B cell (primary cell): ENCODE results near the gene MRM2. TPM values are rescaled to one million over a fixed set of nuclear protein-coding genes. Genes with fewer than 3 reads are reported as not detected.
A peak's percentile ranks its signal among the peaks of the same experiment; 100 is the strongest.

Experiments
- ATAC-seq: fragments of 200-7000 bp; cut with Tn5 transposase; one replicate; pipeline ENCODE4 v1.10.0; 2021; ENCODE audit warnings: low read depth, mild to moderate bottlenecking, moderate number of reproducible peaks, moderate library complexity
- CTCF ChIA-PET: fragments of 350-600 bp; sonication (Branson Sonifier 250); formaldehyde crosslinking; loops from one replicate; lab custom pipeline; 2021; ENCODE audit warnings: antibody characterized with exemption, inconsistent platforms; lab: Charles Lee
- POLR2A ChIA-PET: fragments of 350-600 bp; sonication (Branson Sonifier 250); formaldehyde crosslinking; loops from one replicate; lab custom pipeline; 2021; ENCODE audit warnings: antibody characterized with exemption; lab: Charles Lee
- DNase-seq: peaks from one replicate; pipeline ENCODE4 v3.0.0; 2013
- H2AFZ ChIP-seq: 2 replicates; pipeline ENCODE4 v1.6.1; 2012; ENCODE audit warnings: mild to moderate bottlenecking, low read depth, low read length; ENCODE audit not compliant: insufficient read depth, poor library complexity, severe bottlenecking
- H3K27ac ChIP-seq, 2 donors: 1 replicate in 1 of 2; 2 replicates in 1 of 2; pipeline ENCODE4 v1.5.1; 2012 to 2013; ENCODE audit warnings: low read length in 2 of 2, mild to moderate bottlenecking in 2 of 2, moderate library complexity in 1 of 2
- H3K27me3 ChIP-seq, 4 experiments: fragments of 200-600 bp in 1 of 4; sonication (generic) in 1 of 4; replicated peaks in 1 of 4; 1 replicate in 2 of 4; 2 replicates in 2 of 4; pipeline versions ENCODE4 v1.6.1 to v1.7.0; 2013 to 2016; ENCODE audit warnings: low read length in 3 of 4, mild to moderate bottlenecking in 2 of 4, mixed read lengths in 1 of 4, moderate library complexity in 1 of 4; ENCODE audit not compliant: insufficient read depth in 4 of 4, control insufficient read depth in 3 of 4; ENCODE audit errors: control extremely low read depth in 1 of 4
- H3K36me3 ChIP-seq, 2 experiments: replicated peaks in 1 of 2; 1 replicate in 1 of 2; 2 replicates in 1 of 2; pipeline versions ENCODE4 v1.6.1 to v1.7.1; 2013; ENCODE audit warnings: low read length in 1 of 2; ENCODE audit not compliant: insufficient read depth in 2 of 2, control insufficient read depth in 1 of 2; ENCODE audit errors: control extremely low read depth in 1 of 2, extremely low read depth in 1 of 2
- H3K4me1 ChIP-seq, 2 donors: fragments of 200-600 bp in 1 of 2; sonication (generic) in 1 of 2; 1 replicate in 1 of 2; 2 replicates in 1 of 2; pipeline versions ENCODE4 v1.5.1 to v1.6.1; 2013 to 2017; ENCODE audit warnings: low read length in 2 of 2; ENCODE audit not compliant: control insufficient read depth in 2 of 2, insufficient read depth in 2 of 2
- H3K4me2 ChIP-seq: replicated peaks from 2 replicates; pipeline ENCODE3; 2012; ENCODE audit warnings: mild to moderate bottlenecking, low read depth, low read length; ENCODE audit not compliant: poor library complexity, severe bottlenecking
- H3K4me3 ChIP-seq, 5 experiments: fragments of 200-600 bp in 1 of 5; sonication (generic) in 1 of 5; 1 replicate in 3 of 5; 2 replicates in 2 of 5; pipeline versions ENCODE4 v1.5.1 to v1.7.0; 2011 to 2016; ENCODE audit warnings: low read length in 4 of 5, mild to moderate bottlenecking in 4 of 5, low read depth in 2 of 5, control low read depth in 1 of 5, moderate library complexity in 1 of 5; ENCODE audit not compliant: insufficient read depth in 1 of 5; ENCODE audit errors: control extremely low read depth in 1 of 5, extremely low read depth in 1 of 5
- H3K79me2 ChIP-seq: fragments of 200-600 bp; sonication (generic); one replicate; pipeline ENCODE4 v1.6.0; 2016; ENCODE audit warnings: low read length; ENCODE audit not compliant: control insufficient read depth, insufficient read depth
- H3K9ac ChIP-seq: fragments of 200-600 bp; sonication (generic); 2 replicates; pipeline ENCODE4 v1.6.1; 2017; ENCODE audit warnings: mild to moderate bottlenecking, low read length, moderate library complexity
- H3K9me3 ChIP-seq, 3 donors: one replicate each; pipeline versions ENCODE4 v1.6.1 to v1.7.1; 2013; ENCODE audit warnings: low read length in 2 of 3; ENCODE audit not compliant: control insufficient read depth in 2 of 3, insufficient read depth in 1 of 3; ENCODE audit errors: control extremely low read depth in 1 of 3
- H4K20me1 ChIP-seq: 2 replicates; pipeline ENCODE4 v1.6.0; 2012; ENCODE audit warnings: mild to moderate bottlenecking, low read length; ENCODE audit not compliant: insufficient read depth, control insufficient read depth, poor library complexity, severe bottlenecking
- H3K27ac Mint-ChIP-seq: one replicate; pipeline ENCODE4 v1.8.0; 2021; ENCODE audit warnings: mixed read lengths
- H3K27me3 Mint-ChIP-seq: one replicate; pipeline ENCODE4 v1.8.0; 2021; ENCODE audit warnings: mixed read lengths
- H3K4me1 Mint-ChIP-seq: one replicate; pipeline ENCODE4 v1.8.0; 2021; ENCODE audit warnings: mixed read lengths
- H3K4me3 Mint-ChIP-seq: one replicate; pipeline ENCODE4 v1.8.0; 2021; ENCODE audit warnings: mixed read lengths
- H3K9me3 Mint-ChIP-seq: one replicate; pipeline ENCODE4 v1.8.0; 2022; ENCODE audit warnings: mixed read lengths; ENCODE audit not compliant: insufficient read depth
- CTCF ChIP-seq: fragments of 200-600 bp; IDR thresholded peaks from one replicate; pipeline ENCODE4 v1.8.0; 2022; ENCODE audit warnings: antibody characterized with exemption, mild to moderate bottlenecking
- EZH2 ChIP-seq: IDR thresholded peaks from 2 replicates; pipeline ENCODE4 v1.6.1; 2012; ENCODE audit warnings: borderline replicate concordance, low read depth, mild to moderate bottlenecking, moderate library complexity, low read length; ENCODE audit not compliant: insufficient read depth, poor library complexity, severe bottlenecking
- WGBS: methylation state at CpG from one replicate; pipeline ENCODE4 v1.1.5; 2013; ENCODE audit warnings: missing lambda C conversion rate; ENCODE audit not compliant: insufficient coverage; 5-methylcytosine and 5-hydroxymethylcytosine counted together
- intact Hi-C: fragments of 100-400 bp; cut with micrococcal nuclease; formaldehyde crosslinking; loops from one replicate; pipeline ENCODE4 v1.10.0; 2022
- polyA plus RNA-seq: library from polyadenylated mRNA; depleted of rRNA; stranded (reverse); fragments of >200 nt; gene quantifications from 2 replicates; pipeline ENCODE4 v1.2.3, GENCODE V29; 2012
- total RNA-seq, 2 donors: library from RNA; stranded (reverse); fragments of 120-200 nt in 1 of 2; gene quantifications; 1 replicate in 1 of 2; 2 replicates in 1 of 2; pipeline versions ENCODE4 v1.2.3 to v1.2.4, GENCODE V29; 2013 to 2022

MRM2 gene
- total and polyA plus RNA-seq, 2 donors (not counting 1 experiment from before 2014, with no cell fraction given) = 9.2 to 29.0 TPM

- Histone ChIP-seq H3K27ac (no peak overlapping the region), H3K9me3 (peaks cover 0 to 4% (median 0%) of the 10 kb centered on the region in 3 donors), H3K9ac (no peak overlapping the region), H3K27me3 (no peaks in the 10 kb centered on the region), H3K4me2 (no peak overlapping the region), H4K20me1 (peaks cover 31% of the 10 kb centered on the region), H2AFZ (no peak overlapping the region), H3K4me1 (peaks cover 9 to 32% of the 10 kb centered on the region in 2 donors), H3K4me3 (no peak overlapping the region), H3K36me3 (peaks cover 0 to 59% of the 10 kb centered on the region in 2 experiments), H3K79me2 (peaks cover 31% of the 10 kb centered on the region)
- ChIA-PET CTCF (no interaction called here), POLR2A (interaction anchor here (0.8 kb wide), 1 partner anchor 19 kb away, joined by 4 read pairs; no protein-coding TSS in a partner anchor)
- Mint-ChIP-seq H3K4me3 (no peak overlapping the region), H3K9me3 (no peaks in the 10 kb centered on the region), H3K27ac (peak overlapping the region; percentile 59), H3K27me3 (no peaks in the 10 kb centered on the region), H3K4me1 (peaks cover 32% of the 10 kb centered on the region)
- TF ChIP-seq CTCF (no peak), EZH2 (no peak)
- ATAC-seq = no peak
- intact Hi-C loops = no loop called here
- WGBS = 84% methylated on average over 26 of the region's 33 CpGs
- no peak for DNase-seq
Observed at GRCh38 chr7:2255145-2256139, 13.4 kb upstream of the MRM2 start.
